ENCODE measurements around the gene SIX4. TPM values are rescaled to one million over a fixed set of nuclear protein-coding genes. Genes with fewer than 3 reads are reported as not detected.
A peak's percentile ranks its signal among the peaks of the same experiment; 100 is the strongest.

Gene SIX4
- total and polyA plus RNA-seq, 8 donors: 0.35 to 5.8 (median 1.8) TPM; not detected in 1

- Histone ChIP-seq H3K36me3 (no peaks in the 10 kb centered on the region), H3K4me1 (peaks cover 13 to 36% (median 33%) of the 10 kb centered on the region in 4 donors), H3K9me3 (no peaks in the 10 kb centered on the region), H3K27ac (peak overlapping the region in 4 of 5 donors; percentile 50 to 85 (median 80)), H3K27me3 (peaks cover 0 to 61% (median 31%) of the 10 kb centered on the region in 3 donors), H3K4me3 (peak overlapping the region; percentile 68 to 94 (median 80))
- WGBS, 5 donors: 3 to 13% (median 4%) methylated on average over 35 to 70 of the region's 70 CpGs
- peak; percentile 44 to 75 for DNase-seq
- intact Hi-C loops (cut with DNase I; ENCODE audit: low total_unique reads): loop anchor here (10.0 kb wide), 1 partner anchor 263 kb away; the partner anchor contains the start of genes SLC38A6 and TRMT5
- TF ChIP-seq CTCF (IDR thresholded peaks at IDR 0.05): peak in 3 of 7 experiments; percentile 17 to 37 (median 25)
- no peak for TF ChIP-seq EP300 (IDR thresholded peaks at IDR 0.05)
- TF ChIP-seq POLR2A (IDR thresholded peaks at IDR 0.05): no peak
- no peak for TF ChIP-seq POLR2AphosphoS5 (IDR thresholded peaks at IDR 0.05)
Observed at GRCh38 chr14:60721326-60722106, 2.6 kb downstream of the SIX4 start.

DNA sequence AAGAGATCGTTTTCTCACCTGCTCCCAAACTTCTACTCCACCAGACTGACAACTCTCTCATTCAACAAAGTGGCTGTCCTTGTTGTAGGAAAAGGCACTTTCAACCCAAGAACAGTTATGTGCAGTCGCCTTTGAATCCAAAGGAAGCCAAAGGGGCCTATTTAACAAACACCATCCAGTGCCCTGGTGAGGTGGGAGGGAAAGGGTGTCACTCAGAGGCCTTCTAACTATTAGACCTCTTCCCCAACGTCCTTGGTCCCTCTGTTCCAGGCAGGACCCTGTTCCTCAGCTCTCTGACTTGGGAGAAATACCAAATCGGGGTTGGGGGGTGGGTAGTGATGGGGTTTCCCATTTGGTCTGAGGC, 3.2 kb downstream of the SIX4 start:
- no peak for DNase-seq
- H3K27me3 ChIP-seq: peaks cover 0 to 57% (median 31%) of the 10 kb centered on the region in 3 donors
- peak overlapping the region; percentile 68 to 94 (median 80) for H3K4me3 ChIP-seq
- peaks cover 13 to 36% (median 33%) of the 10 kb centered on the region in 4 donors for H3K4me1 ChIP-seq
- WGBS, 5 donors: 46 to 60% (median 53%) methylated on average over 4 of the region's 4 CpGs
- no peaks in the 10 kb centered on the region for H3K9me3 ChIP-seq
- TF ChIP-seq POLR2AphosphoS5 (IDR thresholded peaks at IDR 0.05): no peak
- no peak for TF ChIP-seq CTCF (IDR thresholded peaks at IDR 0.05)
- no peak for TF ChIP-seq POLR2A (IDR thresholded peaks at IDR 0.05)
- no peak for TF ChIP-seq EP300 (IDR thresholded peaks at IDR 0.05)
- H3K27ac ChIP-seq: peak overlapping the region in 1 of 5 donors; percentile 84
- H3K36me3 ChIP-seq: no peaks in the 10 kb centered on the region
- intact Hi-C loops (cut with DNase I; ENCODE audit: low total_unique reads): loop anchor here (10.0 kb wide), 1 partner anchor 264 kb away; the partner anchor contains the start of genes SLC38A6 and TRMT5

- intact Hi-C loops (cut with DNase I; ENCODE audit: low total_unique reads): loop anchor here (10.0 kb wide), 1 partner anchor 264 kb away; the partner anchor contains the start of genes SLC38A6 and TRMT5
- 72 to 100% (median 79%) methylated on average over 1 of the region's 1 CpG for WGBS, 5 donors
- Histone ChIP-seq H3K4me1 (peaks cover 13 to 36% (median 33%) of the 10 kb centered on the region in 4 donors), H3K9me3 (no peaks in the 10 kb centered on the region), H3K36me3 (no peaks in the 10 kb centered on the region), H3K27ac (no peak overlapping the region), H3K4me3 (no peak overlapping the region), H3K27me3 (peaks cover 0 to 56% (median 31%) of the 10 kb centered on the region in 3 donors)
- DNase-seq: no peak
- no peak for TF ChIP-seq POLR2AphosphoS5 (IDR thresholded peaks at IDR 0.05)
- no peak for TF ChIP-seq POLR2A (IDR thresholded peaks at IDR 0.05)
- TF ChIP-seq EP300 (IDR thresholded peaks at IDR 0.05): no peak
- TF ChIP-seq CTCF (IDR thresholded peaks at IDR 0.05): no peak
Observed at GRCh38 chr14:60720391-60720790, 3.8 kb downstream of the SIX4 start.

DNA sequence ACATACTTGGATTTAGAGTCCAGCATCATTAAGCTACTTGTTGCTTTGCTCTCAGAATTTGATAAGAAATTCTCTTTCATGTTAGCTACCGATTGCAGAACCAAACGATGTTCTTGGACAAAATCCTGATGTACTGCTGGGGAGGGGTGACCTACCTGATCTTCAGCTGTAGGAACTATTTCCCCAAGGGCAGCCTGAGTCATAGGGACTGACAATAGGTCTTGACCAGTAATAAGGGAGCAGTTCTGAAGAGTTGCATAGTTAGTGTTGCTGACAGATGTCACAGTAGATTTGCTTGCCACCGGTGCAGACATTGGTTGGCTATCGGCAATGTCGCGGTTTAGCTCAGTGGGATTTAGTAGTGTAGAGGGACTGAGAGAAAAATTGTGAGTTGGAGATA, 10.6 kb downstream of the SIX4 start:
- Histone ChIP-seq H3K36me3 (no peaks in the 10 kb centered on the region), H3K4me1 (no peaks in the 10 kb centered on the region), H3K27ac (no peak overlapping the region), H3K27me3 (peaks cover 0 to 3% (median 0%) of the 10 kb centered on the region in 3 donors), H3K4me3 (no peak overlapping the region), H3K9me3 (no peaks in the 10 kb centered on the region)
- no peak for TF ChIP-seq POLR2A (IDR thresholded peaks at IDR 0.05)
- TF ChIP-seq POLR2AphosphoS5 (IDR thresholded peaks at IDR 0.05): no peak
- no peak for TF ChIP-seq CTCF (IDR thresholded peaks at IDR 0.05)
- TF ChIP-seq EP300 (IDR thresholded peaks at IDR 0.05): no peak
- no peak for DNase-seq
- intact Hi-C loops (cut with DNase I; ENCODE audit: low total_unique reads): no loop called here
- WGBS, 5 donors: 82 to 87% (median 84%) methylated on average over 6 of the region's 6 CpGs

All from stomach (tissue), 9 donors.